Measurements from ENCODE around the gene SCAANT1. TPM values are rescaled to one million over a fixed set of nuclear protein-coding genes. Genes with fewer than 3 reads are reported as not detected.

SCAANT1 gene
- total and polyA plus RNA-seq, 3 donors from 2014 or later, result 4.4 TPM; not detected in 2

GRCh38 chr3:63900459-63900858 is 11.7 kb downstream of the SCAANT1 start:
- DNase-seq, result no peak
- 50 to 54% methylated on average over 2 of the region's 2 CpGs for WGBS, 2 donors
- no peaks in the 10 kb centered on the region for H3K9me3 ChIP-seq
- no peak for TF ChIP-seq CTCF (IDR thresholded peaks at IDR 0.05)
- no peak for TF ChIP-seq POLR2A (IDR thresholded peaks at IDR 0.05)
- H3K36me3 ChIP-seq (ENCODE audit: low read depth, missing control alignments), result no peaks in the 10 kb centered on the region
- H3K27ac ChIP-seq, result no peak overlapping the region
- H3K27me3 ChIP-seq, result no peaks in the 10 kb centered on the region
- no peak overlapping the region for H3K4me3 ChIP-seq
- peaks cover 3% of the 10 kb centered on the region for H3K4me1 ChIP-seq
- intact Hi-C loops (cut with DNase I; ENCODE audit: low total_unique reads), result no loop called here

GRCh38 chr3:63900010-63900409 is 12.2 kb downstream of the SCAANT1 start:
- TF ChIP-seq POLR2A (IDR thresholded peaks at IDR 0.05) (no peak), CTCF (IDR thresholded peaks at IDR 0.05) (no peak)

DNA sequence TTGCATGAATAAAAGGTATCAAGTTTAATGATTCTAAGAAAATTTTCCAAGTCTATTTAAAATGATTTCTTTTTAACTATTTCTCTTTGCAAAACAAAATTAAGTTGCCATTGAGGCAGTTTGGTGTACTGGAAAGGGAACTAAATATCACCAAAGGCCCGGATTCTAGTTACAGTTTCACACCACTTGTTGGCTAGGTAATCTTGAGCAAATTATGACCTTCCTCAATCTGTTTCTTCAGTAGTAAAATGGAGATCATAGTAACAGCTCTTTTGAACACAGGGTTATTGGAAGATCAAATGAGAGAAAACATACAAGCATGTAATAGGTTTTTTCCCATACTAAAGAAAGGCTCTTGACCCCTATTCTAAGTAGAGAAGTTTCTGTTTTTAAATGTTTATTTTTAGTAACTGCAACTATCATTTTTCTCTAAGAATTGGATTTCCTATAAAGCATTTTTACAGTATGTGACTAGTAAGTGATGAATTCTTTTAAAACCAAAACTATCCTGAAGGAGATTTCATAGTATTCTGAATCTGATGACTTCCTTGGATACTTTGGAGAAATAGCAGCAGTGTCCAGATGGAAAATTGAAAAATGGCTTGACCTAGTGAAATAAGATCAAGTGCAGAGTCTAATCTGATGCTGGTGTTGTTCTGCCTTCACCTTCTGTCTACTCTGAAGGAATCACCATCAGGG is 15.7 kb downstream of the SCAANT1 start:
- intact Hi-C loops (cut with DNase I; ENCODE audit: low total_unique reads), result no loop called here
- 53 to 57% methylated on average over 1 of the region's 1 CpG for WGBS, 2 donors
- no peaks in the 10 kb centered on the region for H3K36me3 ChIP-seq (ENCODE audit: low read depth, missing control alignments)
- TF ChIP-seq POLR2A (IDR thresholded peaks at IDR 0.05) (no peak), CTCF (IDR thresholded peaks at IDR 0.05) (no peak)
- no peaks in the 10 kb centered on the region for H3K9me3 ChIP-seq
- no peak overlapping the region for H3K4me3 ChIP-seq
- H3K27me3 ChIP-seq, result no peaks in the 10 kb centered on the region
- H3K4me1 ChIP-seq, result peaks cover 6% of the 10 kb centered on the region
- DNase-seq, result no peak
- no peak overlapping the region for H3K27ac ChIP-seq

More at GRCh38 chr3:63900010-63900409, 12.2 kb downstream of the SCAANT1 start:
- DNase-seq, result no peak
- Histone ChIP-seq H3K36me3 (ENCODE audit: low read depth, missing control alignments) (no peaks in the 10 kb centered on the region), H3K9me3 (no peaks in the 10 kb centered on the region), H3K27me3 (no peaks in the 10 kb centered on the region), H3K4me1 (peaks cover 6% of the 10 kb centered on the region), H3K27ac (no peak overlapping the region), H3K4me3 (no peak overlapping the region)
- WGBS, 2 donors, result 63 to 66% methylated on average over 5 of the region's 5 CpGs
- intact Hi-C loops (cut with DNase I; ENCODE audit: low total_unique reads), result no loop called here

GRCh38 chr3:63895422-63896189 is 16.6 kb downstream of the SCAANT1 start:
- WGBS, 2 donors, result 68 to 73% methylated on average over 5 of the region's 5 CpGs
- Histone ChIP-seq H3K4me1 (peaks cover 6% of the 10 kb centered on the region), H3K4me3 (no peak overlapping the region), H3K27ac (no peak overlapping the region), H3K36me3 (ENCODE audit: low read depth, missing control alignments) (no peaks in the 10 kb centered on the region), H3K27me3 (no peaks in the 10 kb centered on the region), H3K9me3 (no peaks in the 10 kb centered on the region)
- intact Hi-C loops (cut with DNase I; ENCODE audit: low total_unique reads), result no loop called here
- DNase-seq, result no peak
- no peak for TF ChIP-seq POLR2A (IDR thresholded peaks at IDR 0.05)
- no peak for TF ChIP-seq CTCF (IDR thresholded peaks at IDR 0.05)
